Activated naive CD4-positive, alpha-beta T cell treated with anti-CD3 and anti-CD28 coated beads for 36 hours (primary cell): ENCODE measurements around the gene ECSCR. TPM values are rescaled to one million over a fixed set of nuclear protein-coding genes. Genes with fewer than 3 reads are reported as not detected.
"Not testable (repeated sequence)": the region's sequence is repeated elsewhere in the genome, so short reads cannot be mapped to it uniquely, and the experiment has no call there.

Experiments
- CTCF ChIA-PET: fragments of 350-600 bp; sonication (Branson Sonifier 250); formaldehyde crosslinking; loops from one replicate; lab custom pipeline; 2021; ENCODE audit warnings: antibody characterized with exemption; lab: Charles Lee
- DNase-seq: peaks from one replicate; pipeline ENCODE4 v3.0.0-alpha.2; 2020
- H3K27ac Mint-ChIP-seq: one replicate; pipeline ENCODE4 v1.8.0; 2021; ENCODE audit warnings: mild to moderate bottlenecking, mixed read lengths
- H3K27me3 Mint-ChIP-seq: one replicate; pipeline ENCODE4 v1.8.0; 2021; ENCODE audit warnings: low read depth, mixed read lengths
- H3K36me3 Mint-ChIP-seq: one replicate; pipeline ENCODE4 v1.8.0; 2021; ENCODE audit warnings: low read depth, mixed read lengths
- H3K4me1 Mint-ChIP-seq: one replicate; pipeline ENCODE4 v1.8.0; 2021; ENCODE audit warnings: low read depth, mixed read lengths
- H3K4me3 Mint-ChIP-seq: one replicate; pipeline ENCODE4 v1.8.0; 2021; ENCODE audit warnings: mild to moderate bottlenecking, moderate library complexity, mixed read lengths
- H3K9me3 Mint-ChIP-seq: one replicate; pipeline ENCODE4 v1.8.0; 2021; ENCODE audit warnings: mixed read lengths
- intact Hi-C: fragments of 100-400 bp; cut with micrococcal nuclease; formaldehyde crosslinking; loops from one replicate; pipeline ENCODE4 v1.15.1; 2023
- total RNA-seq, 2 experiments: library from RNA; stranded (reverse); gene quantifications; one replicate each; pipeline ENCODE4 v1.2.3, GENCODE V29; 2021

The ECSCR gene
- total RNA-seq, 2 experiments from 2014 or later = 0.74 to 0.81 TPM

GRCh38 chr5:139482890-139483208 is 20.3 kb upstream of the ECSCR start:
- Mint-ChIP-seq H3K4me3 (peak overlapping the region; percentile 100), H3K4me1 (peaks cover 44% of the 10 kb centered on the region), H3K27ac (peak overlapping the region; percentile 100), H3K36me3 (peaks cover 33% of the 10 kb centered on the region)
- not testable (repeated sequence) for H3K27me3 Mint-ChIP-seq, H3K9me3 Mint-ChIP-seq, DNase-seq
- intact Hi-C loops = loop anchor here (1.0 kb wide), 5 partner anchors 24 to 69 kb away; partner anchors contain the start of gene DNAJC18
- CTCF ChIA-PET = interaction anchor here (0.6 to 3.5 kb wide), 12 partner anchors 11 to 80 kb away, joined by 3 to 37 read pairs (median 6); no protein-coding TSS in a partner anchor

GRCh38 chr5:139482050-139482889 is 19.7 kb upstream of the ECSCR start, which contains the start of gene STING1:
TSS of gene STING1 (minus strand) at chr5:139482758. CDS start at chr5:139481704, 1,054 bp downstream.
- CTCF ChIA-PET = interaction anchor here (0.6 to 3.5 kb wide), 16 partner anchors 9 to 80 kb away, joined by 3 to 37 read pairs (median 6); partner anchors contain the start of genes DNAJC18 and UBE2D2
- intact Hi-C loops = loop anchor here (1.0 kb wide), 5 partner anchors 23 to 68 kb away; partner anchors contain the start of gene DNAJC18
- Mint-ChIP-seq H3K4me1 (peaks cover 46% of the 10 kb centered on the region), H3K36me3 (peaks cover 36% of the 10 kb centered on the region), H3K27ac (peak within 1 kb of the TSS; percentile 100), H3K27me3 (no peaks in the 10 kb centered on the region), H3K9me3 (no peaks in the 10 kb centered on the region), H3K4me3 (peak within 1 kb of the TSS; percentile 100)
- DNase-seq = peak; percentile 90

- no peaks in the 10 kb centered on the region for H3K27me3 Mint-ChIP-seq
- intact Hi-C loops = loop anchor here (1.0 kb wide), 7 partner anchors 9 to 67 kb away; partner anchors contain the start of gene DNAJC18
- H3K36me3 Mint-ChIP-seq = peaks cover 41% of the 10 kb centered on the region
- H3K4me1 Mint-ChIP-seq = peaks cover 50% of the 10 kb centered on the region
- CTCF ChIA-PET = interaction anchor here (0.8 to 3.5 kb wide), 18 partner anchors 8 to 192 kb away, joined by 3 to 37 read pairs (median 4); partner anchors contain the start of genes DNAJC18 and UBE2D2
- peak overlapping the region; percentile 100 for H3K27ac Mint-ChIP-seq
- no peaks in the 10 kb centered on the region for H3K9me3 Mint-ChIP-seq
- peak overlapping the region; percentile 100 for H3K4me3 Mint-ChIP-seq
- peak; percentile 52 for DNase-seq
These were observed 19.1 kb upstream of the ECSCR start for GRCh38 chr5:139481580-139482049.

- DNase-seq = peak; percentile 74
- Mint-ChIP-seq H3K27ac (peak overlapping the region; percentile 100), H3K4me3 (peak overlapping the region; percentile 100), H3K9me3 (no peaks in the 10 kb centered on the region), H3K36me3 (peaks cover 42% of the 10 kb centered on the region), H3K4me1 (peaks cover 53% of the 10 kb centered on the region), H3K27me3 (no peaks in the 10 kb centered on the region)
- CTCF ChIA-PET = interaction anchor here (0.8 to 3.5 kb wide), 15 partner anchors 7 to 193 kb away, joined by 3 to 37 read pairs (median 3); partner anchors contain the start of genes DNAJC18, SMIM33 and UBE2D2
- intact Hi-C loops = loop anchor here (1.0 kb wide), 2 partner anchors 9 to 32 kb away; no protein-coding TSS in a partner anchor
These were observed 18.6 kb upstream of the ECSCR start for GRCh38 chr5:139481122-139481533.

- H3K27ac Mint-ChIP-seq, intact Hi-C loops, H3K4me3 Mint-ChIP-seq, H3K9me3 Mint-ChIP-seq, H3K27me3 Mint-ChIP-seq, DNase-seq: not testable (repeated sequence)
- Mint-ChIP-seq H3K36me3 (peaks cover 55% of the 10 kb centered on the region), H3K4me1 (peaks cover 62% of the 10 kb centered on the region)
- CTCF ChIA-PET = interaction anchor here (0.9 to 2.5 kb wide), 3 partner anchors 34 to 59 kb away, joined by 3 to 20 read pairs (median 6); no protein-coding TSS in a partner anchor
These were observed 17.2 kb upstream of the ECSCR start for GRCh38 chr5:139479729-139480128.

GRCh38 chr5:139478657-139479423 is 16.3 kb upstream of the ECSCR start:
- intact Hi-C loops, H3K9me3 Mint-ChIP-seq, H3K27me3 Mint-ChIP-seq, DNase-seq: not testable (repeated sequence)
- CTCF ChIA-PET = interaction anchor here (1.2 to 2.5 kb wide), 3 partner anchors 35 to 58 kb away, joined by 3 to 20 read pairs (median 6); no protein-coding TSS in a partner anchor
- H3K4me1 Mint-ChIP-seq = peaks cover 65% of the 10 kb centered on the region
- peak overlapping the region; percentile 66 for H3K27ac Mint-ChIP-seq
- peaks cover 58% of the 10 kb centered on the region for H3K36me3 Mint-ChIP-seq
- peak overlapping the region; percentile 39 for H3K4me3 Mint-ChIP-seq

- Mint-ChIP-seq H3K27ac (peak overlapping the region; percentile 84), H3K9me3 (no peaks in the 10 kb centered on the region), H3K4me1 (peaks cover 83% of the 10 kb centered on the region)
These were observed 13.5 kb upstream of the ECSCR start for GRCh38 chr5:139475865-139476617.

GRCh38 chr5:139474890-139475791 is 12.6 kb upstream of the ECSCR start:
- intact Hi-C loops = loop anchor here (2.0 to 5.0 kb wide), 2 partner anchors 36 to 37 kb away; partner anchors contain the start of gene DNAJC18
- Mint-ChIP-seq H3K9me3 (no peaks in the 10 kb centered on the region), H3K4me1 (peaks cover 83% of the 10 kb centered on the region), H3K27ac (peak overlapping the region; percentile 84), H3K27me3 (no peaks in the 10 kb centered on the region), H3K36me3 (peaks cover 44% of the 10 kb centered on the region), H3K4me3 (peak overlapping the region; percentile 35)
- CTCF ChIA-PET = interaction anchor here (1.2 kb wide), 1 partner anchor 53 kb away, joined by 3 read pairs; no protein-coding TSS in a partner anchor
- DNase-seq = peak; percentile 41

More at GRCh38 chr5:139475865-139476617, 13.5 kb upstream of the ECSCR start:
- Mint-ChIP-seq H3K36me3 (peaks cover 53% of the 10 kb centered on the region), H3K27me3 (no peaks in the 10 kb centered on the region), H3K4me3 (no peak overlapping the region)
- CTCF ChIA-PET = no interaction called here
- DNase-seq = no peak
- intact Hi-C loops = loop anchor here (2.0 kb wide), 1 partner anchor 37 kb away; the partner anchor contains the start of gene DNAJC18

- Mint-ChIP-seq H3K27ac (peak overlapping the region; percentile 84), H3K36me3 (peaks cover 34% of the 10 kb centered on the region), H3K9me3 (no peaks in the 10 kb centered on the region), H3K4me1 (peaks cover 84% of the 10 kb centered on the region), H3K4me3 (no peak overlapping the region), H3K27me3 (no peaks in the 10 kb centered on the region)
- CTCF ChIA-PET = interaction anchor here (0.6 to 1.4 kb wide), 4 partner anchors 8 to 55 kb away, joined by 3 to 5 read pairs (median 3); no protein-coding TSS in a partner anchor
- DNase-seq = peak; percentile 53
- intact Hi-C loops = loop anchor here (2.0 to 5.0 kb wide), 3 partner anchors 39 to 59 kb away; no protein-coding TSS in a partner anchor
These were observed 11.0 kb upstream of the ECSCR start for GRCh38 chr5:139473565-139473964.

- Mint-ChIP-seq H3K27me3 (no peaks in the 10 kb centered on the region), H3K4me3 (no peak overlapping the region), H3K27ac (peak overlapping the region; percentile 65), H3K9me3 (no peaks in the 10 kb centered on the region), H3K4me1 (peaks cover 83% of the 10 kb centered on the region), H3K36me3 (peaks cover 30% of the 10 kb centered on the region)
- CTCF ChIA-PET = interaction anchor here (0.9 to 1.4 kb wide), 3 partner anchors 9 to 55 kb away, joined by 3 to 5 read pairs (median 3); no protein-coding TSS in a partner anchor
- DNase-seq = no peak
- intact Hi-C loops = loop anchor here (2.0 to 5.0 kb wide), 3 partner anchors 39 to 58 kb away; no protein-coding TSS in a partner anchor
These were observed 10.6 kb upstream of the ECSCR start for GRCh38 chr5:139473105-139473504.
